SH-SY5Y (cell line): ENCODE measurements around the gene C5orf63.

Experiments
- GATA2 ChIP-seq: IDR thresholded peaks from 2 replicates; pipeline ENCODE4 v1.6.1; 2011; ENCODE audit warnings: mild to moderate bottlenecking, low read depth, low read length
- GATA3 ChIP-seq: IDR thresholded peaks from 2 replicates; pipeline ENCODE4 v1.6.1; 2011; ENCODE audit warnings: low read depth, mild to moderate bottlenecking, low read length, moderate library complexity

- TF ChIP-seq GATA3 = no peak
- TF ChIP-seq GATA2 = no peak
Measured at GRCh38 chr5:127007522-127007921, 65.8 kb downstream of the C5orf63 start.
